Spleen (tissue), 11 donors: ENCODE results near the gene VPS37D. TPM values are rescaled to one million over a fixed set of nuclear protein-coding genes. Genes with fewer than 3 reads are reported as not detected.
"Not testable (repeated sequence)": the region's sequence is repeated elsewhere in the genome, so short reads cannot be mapped to it uniquely, and the experiment has no call there.

ENCODE experiments used
- DNase-seq: peaks from one replicate; pipeline ENCODE4 v3.0.0-alpha.2; 2020
- H3K27ac ChIP-seq, 8 donors: fragments of 200-600 bp; sonication (generic) in 7 of 8; 1 replicate in 4 of 8; 2 replicates in 4 of 8; pipeline versions ENCODE4 v1.5.0 to v1.8.0; 2016 to 2021; ENCODE audit warnings: inconsistent platforms in 4 of 8, mild to moderate bottlenecking in 4 of 8, moderate library complexity in 1 of 8
- H3K27me3 ChIP-seq, 7 donors: fragments of 200-600 bp; sonication (generic) in 6 of 7; replicated peaks in 1 of 7; 1 replicate in 4 of 7; 2 replicates in 3 of 7; pipeline versions ENCODE4 v1.5.0 to v1.8.0; 2016 to 2021; ENCODE audit warnings: inconsistent platforms in 3 of 7, mild to moderate bottlenecking in 1 of 7
- H3K36me3 ChIP-seq, 6 donors: fragments of 200-600 bp; sonication (generic) in 5 of 6; 1 replicate in 4 of 6; 2 replicates in 2 of 6; pipeline versions ENCODE4 v1.5.0 to v1.8.0; 2016 to 2021; ENCODE audit warnings: inconsistent platforms in 2 of 6
- H3K4me1 ChIP-seq, 6 donors: fragments of 200-600 bp; sonication (generic) in 5 of 6; 1 replicate in 3 of 6; 2 replicates in 3 of 6; pipeline versions ENCODE4 v1.5.0 to v1.8.0; 2016 to 2021; ENCODE audit warnings: inconsistent platforms in 3 of 6
- H3K4me3 ChIP-seq, 8 donors: fragments of 200-600 bp; sonication (generic) in 7 of 8; 1 replicate in 4 of 8; 2 replicates in 4 of 8; pipeline versions ENCODE4 v1.5.0 to v1.8.0; 2016 to 2021; ENCODE audit warnings: inconsistent platforms in 4 of 8, mild to moderate bottlenecking in 4 of 8, moderate library complexity in 2 of 8
- H3K9me3 ChIP-seq, 8 donors: fragments of 200-600 bp; sonication (generic) in 7 of 8; 1 replicate in 4 of 8; 2 replicates in 4 of 8; pipeline versions ENCODE4 v1.5.0 to v1.8.0; 2016 to 2021; ENCODE audit warnings: inconsistent platforms in 4 of 8
- POLR2A ChIP-seq, 3 donors: fragments of 450-650 bp; IDR thresholded peaks; one replicate each; pipeline ENCODE4 v1.5.1; 2017; ENCODE audit warnings: antibody characterized with exemption in 3 of 3, mild to moderate bottlenecking in 1 of 3
- POLR2AphosphoS5 ChIP-seq, 3 donors: sonication (generic); formaldehyde crosslinking; IDR thresholded peaks; one replicate each; pipeline ENCODE4 v1.5.1; 2017; ENCODE audit warnings: antibody characterized with exemption in 3 of 3
- WGBS, 5 donors: extraction: QIAGEN DNeasy Blood & Tissue Kit in 3 of 5; methylation state at CpG; one replicate each; pipeline versions ENCODE4 v1.1.5 to v1.1.7; 2013 to 2018; 5-methylcytosine and 5-hydroxymethylcytosine counted together
- intact Hi-C: fragments of 100-400 bp; cut with DNase I; formaldehyde crosslinking; loops from one replicate; pipeline ENCODE4 v1.15.0; 2023; ENCODE audit warnings: low total_unique reads
- polyA plus RNA-seq, 3 donors: library from polyadenylated mRNA; stranded (reverse); fragments of 200-250 nt; gene quantifications; one replicate each; pipeline ENCODE4 v1.2.1, GENCODE V29; 2013
- total RNA-seq, 7 donors: library from RNA; depleted of rRNA in 3 of 7; stranded (reverse); fragments of >200 nt in 3 of 7; fragmentation: NEBNext Ultra II Directional in 4 of 7; extraction: Animal tissue kit (Norgen Biotek cat#: 25700) in 4 of 7; gene quantifications; one replicate each; pipeline versions ENCODE4 v1.1.0 to v1.2.1, GENCODE V29; 2016 to 2021
- TF ChIP-seq, protein P1 (sequence below), 11 experiments: fragments of 200-600 bp in 7 of 11; fragments of 450-650 bp in 4 of 11; sonication (generic) in 4 of 11; IDR thresholded peaks in 8 of 11; conservative IDR thresholded peaks in 3 of 11; 1 replicate in 7 of 11; 2 replicates in 4 of 11; pipeline versions ENCODE4 v1.4.0 to v1.8.0; 2016 to 2021; ENCODE audit warnings: antibody characterized with exemption in 11 of 11, inconsistent platforms in 4 of 11, mild to moderate bottlenecking in 1 of 11
- donor health status: healthy with polysubstance abuse.
- donor health status: DM: no; HTN: no; CAD: no; lungs with moderate emphysema.
- donor health status: DM: no; HTN: no; CAD: no.
- donor health status: Bipolar disorder and iron deficiency.
- donor health status: healthy.
- donor health status: DM: no; HTN: no; CAD: no.
- donor health status: DM: yes; HTN: yes; CAD: no.

VPS37D gene
- total and polyA plus RNA-seq, 10 donors, result 0.23 to 1.6 (median 0.95) TPM

DNA sequence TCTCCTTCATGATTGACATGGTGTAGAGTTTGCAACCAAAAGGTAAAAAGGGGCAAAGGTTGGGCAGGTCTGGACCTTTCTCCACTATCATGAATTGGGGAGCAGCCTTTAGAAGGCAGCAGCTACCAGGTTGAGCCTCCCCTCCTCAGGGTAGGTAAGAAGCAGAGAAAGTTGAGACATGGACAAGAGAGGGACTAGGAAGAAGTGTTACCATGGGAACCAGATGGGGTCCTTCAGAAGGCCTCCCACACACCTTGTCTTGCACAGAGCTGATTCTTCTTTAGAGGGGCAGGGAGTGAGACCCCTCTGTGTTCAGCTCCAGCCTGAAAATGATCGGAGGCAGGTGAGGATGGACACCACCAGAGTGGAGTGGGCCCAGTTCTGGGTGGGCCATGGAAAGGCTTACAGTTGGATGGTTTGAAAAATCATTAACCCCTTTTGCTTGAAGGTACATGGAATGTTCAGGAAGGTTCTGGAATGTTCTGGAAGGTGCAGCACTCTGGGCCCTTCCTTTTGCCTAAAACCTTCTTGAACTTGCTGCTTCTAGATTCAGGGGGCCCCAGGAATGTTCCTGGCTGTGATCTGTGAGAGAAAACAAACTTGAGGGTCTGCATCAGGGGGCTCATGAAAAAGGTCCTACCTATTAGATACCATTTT, 7.0 kb downstream of the VPS37D start:
- peaks cover 0 to 21% (median 0%) of the 10 kb centered on the region in 7 donors for H3K27me3 ChIP-seq
- H3K27ac ChIP-seq, result no peak overlapping the region
- TF ChIP-seq POLR2A (IDR thresholded peaks at IDR 0.05), result no peak
- TF ChIP-seq POLR2AphosphoS5 (IDR thresholded peaks at IDR 0.05), result no peak
- TF ChIP-seq, protein P1, sequence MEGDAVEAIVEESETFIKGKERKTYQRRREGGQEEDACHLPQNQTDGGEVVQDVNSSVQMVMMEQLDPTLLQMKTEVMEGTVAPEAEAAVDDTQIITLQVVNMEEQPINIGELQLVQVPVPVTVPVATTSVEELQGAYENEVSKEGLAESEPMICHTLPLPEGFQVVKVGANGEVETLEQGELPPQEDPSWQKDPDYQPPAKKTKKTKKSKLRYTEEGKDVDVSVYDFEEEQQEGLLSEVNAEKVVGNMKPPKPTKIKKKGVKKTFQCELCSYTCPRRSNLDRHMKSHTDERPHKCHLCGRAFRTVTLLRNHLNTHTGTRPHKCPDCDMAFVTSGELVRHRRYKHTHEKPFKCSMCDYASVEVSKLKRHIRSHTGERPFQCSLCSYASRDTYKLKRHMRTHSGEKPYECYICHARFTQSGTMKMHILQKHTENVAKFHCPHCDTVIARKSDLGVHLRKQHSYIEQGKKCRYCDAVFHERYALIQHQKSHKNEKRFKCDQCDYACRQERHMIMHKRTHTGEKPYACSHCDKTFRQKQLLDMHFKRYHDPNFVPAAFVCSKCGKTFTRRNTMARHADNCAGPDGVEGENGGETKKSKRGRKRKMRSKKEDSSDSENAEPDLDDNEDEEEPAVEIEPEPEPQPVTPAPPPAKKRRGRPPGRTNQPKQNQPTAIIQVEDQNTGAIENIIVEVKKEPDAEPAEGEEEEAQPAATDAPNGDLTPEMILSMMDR (IDR thresholded peaks at IDR 0.05 in 8 of 11, conservative IDR thresholded peaks at IDR 0.05 in 3 of 11), result no peak
- H3K9me3 ChIP-seq, result no peaks in the 10 kb centered on the region
- 85 to 96% (median 92%) methylated on average over 1 of the region's 1 CpG for WGBS, 5 donors
- H3K4me3 ChIP-seq, result no peak overlapping the region
- intact Hi-C loops, result no loop called here
- DNase-seq, result no peak
- peaks cover 0 to 9% (median under 1%) of the 10 kb centered on the region in 6 donors for H3K4me1 ChIP-seq
- H3K36me3 ChIP-seq, result peaks cover 0 to 21% (median 9%) of the 10 kb centered on the region in 6 donors

DNA sequence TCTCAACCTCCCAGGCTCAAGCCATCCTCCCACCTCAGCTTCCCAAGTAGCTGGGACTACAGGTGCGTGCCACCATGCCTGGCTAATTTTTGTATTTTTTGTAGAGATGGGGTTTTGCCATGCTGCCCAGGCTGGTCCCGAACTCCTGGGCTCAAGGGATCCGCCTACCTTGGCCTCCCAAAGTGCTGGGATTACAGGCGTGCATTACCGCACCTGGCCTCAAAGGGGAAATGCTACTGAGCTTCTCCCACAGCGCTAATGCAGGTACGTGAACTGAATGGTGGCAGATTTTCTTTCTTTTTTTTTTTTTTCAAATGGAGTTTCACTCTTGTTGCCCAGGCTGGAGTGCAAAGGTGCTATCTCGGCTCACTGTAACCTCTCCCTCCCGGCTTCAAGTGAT, 8.4 kb downstream of the VPS37D start:
- 80 to 87% (median 86%) methylated on average over 9 of the region's 9 CpGs for WGBS, 5 donors
- intact Hi-C loops, result not testable (repeated sequence)
- peaks cover 0 to 29% (median 9%) of the 10 kb centered on the region in 6 donors for H3K36me3 ChIP-seq

DNA sequence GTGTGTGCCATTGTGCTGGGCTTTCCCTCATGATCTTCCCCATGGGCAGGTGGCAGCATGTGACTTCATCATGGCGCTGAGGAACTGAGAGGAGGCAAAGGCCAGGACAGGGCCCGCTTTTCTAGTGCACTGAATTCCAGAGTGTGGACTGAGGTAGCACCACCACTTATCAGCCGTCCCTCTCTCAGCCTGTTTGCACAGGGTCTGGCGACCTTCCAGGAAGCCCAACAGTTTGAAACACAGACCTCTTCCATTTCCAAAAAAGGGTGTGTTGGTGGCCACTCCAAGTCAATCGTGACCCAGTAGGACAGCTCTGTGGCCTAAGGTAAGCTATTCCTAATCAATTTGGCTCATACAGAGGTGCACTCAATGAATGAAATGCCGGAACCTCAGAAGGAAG, 11.2 kb downstream of the VPS37D start:
- 89 to 95% (median 93%) methylated on average over 6 of the region's 6 CpGs for WGBS, 5 donors

More for the DNA sequence above, 8.4 kb downstream of the VPS37D start:
- DNase-seq, H3K27me3 ChIP-seq, H3K27ac ChIP-seq, H3K4me3 ChIP-seq, H3K9me3 ChIP-seq: not testable (repeated sequence)
- H3K4me1 ChIP-seq, result peaks cover 0 to 21% (median 11%) of the 10 kb centered on the region in 6 donors

DNA sequence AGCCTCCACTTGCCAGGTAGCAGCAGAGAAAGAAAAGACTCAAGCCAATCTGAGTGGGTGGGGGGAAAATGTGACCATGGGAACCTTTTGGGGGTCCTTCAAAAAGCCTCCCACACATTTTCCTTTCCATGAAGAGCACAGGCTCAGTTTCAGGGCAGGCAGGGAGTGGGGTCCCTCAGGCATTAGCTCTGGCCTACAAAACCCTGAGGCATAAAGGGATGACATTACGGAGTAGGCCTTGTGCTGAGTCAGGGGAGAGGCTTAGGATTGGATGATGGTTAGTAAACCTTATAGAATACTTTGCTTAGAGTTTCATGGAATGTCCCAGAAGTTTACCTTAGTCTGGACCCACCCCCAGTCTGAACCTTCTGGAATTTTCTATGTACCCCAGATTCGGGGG, 12.1 kb downstream of the VPS37D start:
- DNase-seq, result no peak
- Histone ChIP-seq H3K4me3 (no peak overlapping the region), H3K9me3 (no peaks in the 10 kb centered on the region), H3K27me3 (no peaks in the 10 kb centered on the region), H3K4me1 (peaks cover 16 to 52% (median 38%) of the 10 kb centered on the region in 6 donors), H3K27ac (no peak overlapping the region), H3K36me3 (peaks cover 0 to 29% (median 9%) of the 10 kb centered on the region in 6 donors)
- TF ChIP-seq POLR2A (IDR thresholded peaks at IDR 0.05) (no peak), POLR2AphosphoS5 (IDR thresholded peaks at IDR 0.05) (no peak)
- TF ChIP-seq, protein P1 (IDR thresholded peaks at IDR 0.05 in 8 of 11, conservative IDR thresholded peaks at IDR 0.05 in 3 of 11), result no peak
- 79 to 100% (median 98%) methylated on average over 2 of the region's 2 CpGs for WGBS, 5 donors
- intact Hi-C loops, result loop anchor here (10.0 kb wide), 1 partner anchor 55 kb away; the partner anchor contains the start of gene ABHD11

More for the DNA sequence above, 11.2 kb downstream of the VPS37D start:
- no peak overlapping the region for H3K27ac ChIP-seq
- H3K36me3 ChIP-seq, result peaks cover 0 to 29% (median 9%) of the 10 kb centered on the region in 6 donors
- no peaks in the 10 kb centered on the region for H3K27me3 ChIP-seq
- no peaks in the 10 kb centered on the region for H3K9me3 ChIP-seq
- intact Hi-C loops, result no loop called here
- peaks cover 16 to 43% (median 30%) of the 10 kb centered on the region in 6 donors for H3K4me1 ChIP-seq
- no peak overlapping the region for H3K4me3 ChIP-seq
- DNase-seq, result no peak
- TF ChIP-seq, protein P1 (IDR thresholded peaks at IDR 0.05 in 8 of 11, conservative IDR thresholded peaks at IDR 0.05 in 3 of 11), result no peak
- TF ChIP-seq POLR2A (IDR thresholded peaks at IDR 0.05), result no peak
- no peak for TF ChIP-seq POLR2AphosphoS5 (IDR thresholded peaks at IDR 0.05)
